ENCODE data around the gene KLK7. TPM values are rescaled to one million over a fixed set of nuclear protein-coding genes. Genes with fewer than 3 reads are reported as not detected.

Gene KLK7
- polyA plus RNA-seq (ENCODE audit: insufficient read length in 3 of 3) = 1 to 10 TPM; 3.3 to 4.5 (median 3.8) TPM
- long read RNA-seq, donor 1 = 0 reads
- long read RNA-seq, donor 2, partial matches to known transcripts = 0 of 1 reads
- long read RNA-seq, donor 2, other reads (novel, unspliced or antisense) = 0 of 1 reads
- long read RNA-seq, donor 3, partial matches to known transcripts = 0 of 1 reads
- long read RNA-seq, donor 3, other reads (novel, unspliced or antisense) = 0 of 1 reads
- long read RNA-seq, donor 4, partial matches to known transcripts = 0 of 3 reads
- long read RNA-seq, donor 4, other reads (novel, unspliced or antisense) = 0 of 3 reads
- long read RNA-seq, donor 5, partial matches to known transcripts = 0 of 2 reads
- long read RNA-seq, donor 5, other reads (novel, unspliced or antisense) = 0 of 2 reads
- long read RNA-seq, donor 6, partial matches to known transcripts = 0 of 1 reads
- long read RNA-seq, donor 6, other reads (novel, unspliced or antisense) = 0 of 1 reads
- long read RNA-seq, donor 7, partial matches to known transcripts = 0 of 2 reads
- long read RNA-seq, donor 7, other reads (novel, unspliced or antisense) = 0 of 2 reads
- long read RNA-seq, donor 8, partial matches to known transcripts = 0 of 3 reads
- long read RNA-seq, donor 8, other reads (novel, unspliced or antisense) = 0 of 3 reads
- long read RNA-seq, donor 9, transcript KLK7-205 (6 exons, 1,756 nt) = major isoform, 6 of 6 reads
- long read RNA-seq, donor 9, partial matches to known transcripts = 0 of 6 reads
- long read RNA-seq, donor 9, other reads (novel, unspliced or antisense) = 0 of 6 reads
- long read RNA-seq, donor 10, partial matches to known transcripts = 0 of 2 reads
- long read RNA-seq, donor 10, other reads (novel, unspliced or antisense) = 0 of 2 reads
- long read RNA-seq, donor 11 = 0 reads
- long read RNA-seq, donor 12, partial matches to known transcripts = 0 of 2 reads
- long read RNA-seq, donor 12, other reads (novel, unspliced or antisense) = 0 of 2 reads
- long read RNA-seq, donor 13, partial matches to known transcripts = 0 of 1 reads
- long read RNA-seq, donor 13, other reads (novel, unspliced or antisense) = 0 of 1 reads
- long read RNA-seq, donor 14, partial matches to known transcripts = 0 of 3 reads
- long read RNA-seq, donor 14, other reads (novel, unspliced or antisense) = 0 of 3 reads
- long read RNA-seq, donor 15 = 0 reads
- long read RNA-seq, donor 16, partial matches to known transcripts = 0 of 4 reads
- long read RNA-seq, donor 16, other reads (novel, unspliced or antisense) = 0 of 4 reads

- DNase-seq = peak; percentile 20
Observed at GRCh38 chr19:50983625-50984292, at the start of gene KLK7. Gene KLK7, minus strand, starts transcription at chr19:50983917. Its CDS starts 1,518 bp downstream, at chr19:50982399.

- no peak for DNase-seq
Observed at GRCh38 chr19:51031880-51032225, 48.1 kb upstream of the KLK7 start.

- no peak for DNase-seq
Observed at GRCh38 chr19:51031220-51031879, 47.6 kb upstream of the KLK7 start.

- no peak for DNase-seq
Observed at GRCh38 chr19:51030631-51031030, 46.9 kb upstream of the KLK7 start.

- DNase-seq = no peak
Observed at GRCh38 chr19:51029718-51030117, 46.0 kb upstream of the KLK7 start.

- no peak for DNase-seq
Observed at GRCh38 chr19:51027873-51028272, 44.2 kb upstream of the KLK7 start.

- DNase-seq = no peak
Observed at GRCh38 chr19:51027126-51027806, 43.5 kb upstream of the KLK7 start.

GRCh38 chr19:51026554-51026831, 42.8 kb upstream of the KLK7 start, which contains the start of gene KLK11:
Gene KLK11, minus strand, starts transcription at chr19:51026616. Its CDS starts 985 bp downstream, at chr19:51025631.
- no peak for DNase-seq

- no peak for DNase-seq
Observed at GRCh38 chr19:51025809-51026553, 42.3 kb upstream of the KLK7 start.

- DNase-seq = no peak
Observed at GRCh38 chr19:51025401-51025800, 41.7 kb upstream of the KLK7 start.

GRCh38 chr19:51024924-51025323, 41.2 kb upstream of the KLK7 start:
- no peak for DNase-seq

GRCh38 chr19:51023946-51024345, 40.2 kb upstream of the KLK7 start:
- no peak for DNase-seq

- DNase-seq = no peak
Observed at GRCh38 chr19:51022526-51022925, 38.8 kb upstream of the KLK7 start.

- no peak for DNase-seq
Observed at GRCh38 chr19:51020988-51021651, 37.4 kb upstream of the KLK7 start.

- no peak for DNase-seq
Observed at GRCh38 chr19:51019544-51019925, 35.8 kb upstream of the KLK7 start, which contains the start of gene KLK10. Gene KLK10, minus strand, starts transcription at chr19:51019709. Its CDS starts 579 bp downstream, at chr19:51019130.

- no peak for DNase-seq
Observed at GRCh38 chr19:51018745-51019543, 35.2 kb upstream of the KLK7 start.

GRCh38 chr19:51016798-51017683, 33.3 kb upstream of the KLK7 start:
- no peak for DNase-seq
